SU-DHL-6 (cell line): ENCODE measurements around the gene TNFRSF4.

Experiments used
- EZH2phosphoT487 ChIP-seq: fragments of 200-600 bp; sonication (generic), shearing (Covaris generic); conservative IDR thresholded peaks from 2 replicates; pipeline ENCODE4 v1.6.1; 2018; ENCODE audit warnings: mild to moderate bottlenecking, antibody characterized with exemption, low read length, moderate library complexity, mixed read lengths
- TF ChIP-seq, protein P1 (sequence below): fragments of 200-600 bp; sonication (generic); IDR thresholded peaks from one replicate; pipeline ENCODE4 v1.5.1; 2017; ENCODE audit warnings: antibody characterized with exemption, mild to moderate bottlenecking, low read length, moderate library complexity; ENCODE audit not compliant: insufficient read depth, poor library complexity, severe bottlenecking

DNA sequence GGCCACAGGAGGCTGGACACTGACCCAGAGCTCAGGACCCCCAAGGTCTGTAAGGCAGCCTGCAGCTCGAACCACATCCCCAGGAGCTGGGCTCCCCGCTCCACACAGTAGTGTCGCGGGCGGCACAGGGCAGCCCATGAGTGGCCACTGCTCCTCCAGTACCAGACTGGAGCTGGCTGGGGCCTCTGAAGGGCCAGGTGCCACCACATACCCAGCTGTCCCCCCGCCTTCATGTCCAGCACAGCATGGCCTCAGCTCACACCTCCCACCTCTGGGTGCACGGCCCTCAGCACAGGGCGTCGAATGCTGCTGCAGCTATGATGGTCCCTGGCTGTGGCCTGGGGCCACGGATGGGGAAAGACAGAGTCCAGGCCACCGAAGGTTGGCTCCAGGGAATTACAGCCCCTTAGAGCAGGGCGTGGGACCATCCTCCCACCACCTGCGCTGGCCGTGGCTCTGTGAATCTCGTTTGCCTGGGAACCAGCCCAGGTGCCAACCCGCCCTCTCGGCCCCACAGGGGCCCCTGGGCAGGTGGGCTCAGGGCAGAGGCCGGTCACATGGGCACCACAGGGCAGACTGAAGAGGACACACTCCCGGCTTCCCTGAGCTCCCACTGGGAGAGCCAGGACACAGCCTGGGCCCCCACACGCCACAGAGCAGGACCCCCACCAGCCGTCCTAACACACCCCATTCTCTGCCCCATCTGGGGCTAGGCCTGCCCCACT lies 2.1 kb upstream of the TNFRSF4 start:
- TF ChIP-seq, protein P1, sequence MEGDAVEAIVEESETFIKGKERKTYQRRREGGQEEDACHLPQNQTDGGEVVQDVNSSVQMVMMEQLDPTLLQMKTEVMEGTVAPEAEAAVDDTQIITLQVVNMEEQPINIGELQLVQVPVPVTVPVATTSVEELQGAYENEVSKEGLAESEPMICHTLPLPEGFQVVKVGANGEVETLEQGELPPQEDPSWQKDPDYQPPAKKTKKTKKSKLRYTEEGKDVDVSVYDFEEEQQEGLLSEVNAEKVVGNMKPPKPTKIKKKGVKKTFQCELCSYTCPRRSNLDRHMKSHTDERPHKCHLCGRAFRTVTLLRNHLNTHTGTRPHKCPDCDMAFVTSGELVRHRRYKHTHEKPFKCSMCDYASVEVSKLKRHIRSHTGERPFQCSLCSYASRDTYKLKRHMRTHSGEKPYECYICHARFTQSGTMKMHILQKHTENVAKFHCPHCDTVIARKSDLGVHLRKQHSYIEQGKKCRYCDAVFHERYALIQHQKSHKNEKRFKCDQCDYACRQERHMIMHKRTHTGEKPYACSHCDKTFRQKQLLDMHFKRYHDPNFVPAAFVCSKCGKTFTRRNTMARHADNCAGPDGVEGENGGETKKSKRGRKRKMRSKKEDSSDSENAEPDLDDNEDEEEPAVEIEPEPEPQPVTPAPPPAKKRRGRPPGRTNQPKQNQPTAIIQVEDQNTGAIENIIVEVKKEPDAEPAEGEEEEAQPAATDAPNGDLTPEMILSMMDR, result no peak
- no peak for TF ChIP-seq EZH2phosphoT487
